HUES64 (cell line): ENCODE data around the gene HAT1.

ENCODE experiments used
- H3K27ac ChIP-seq: 2 replicates; pipeline ENCODE4 v1.7.0; 2013; ENCODE audit warnings: low read depth, low read length, inconsistent platforms
- H3K27me3 ChIP-seq: 2 replicates; pipeline ENCODE4 v1.6.1; 2013; ENCODE audit warnings: mild to moderate bottlenecking, low read length; ENCODE audit not compliant: insufficient read depth
- H3K36me3 ChIP-seq: 2 replicates; pipeline ENCODE4 v1.6.1; 2013; ENCODE audit warnings: mild to moderate bottlenecking, low read length; ENCODE audit not compliant: insufficient read depth
- H3K4me1 ChIP-seq: 2 replicates; pipeline ENCODE4 v1.6.1; 2013; ENCODE audit warnings: mild to moderate bottlenecking, low read length, moderate library complexity; ENCODE audit not compliant: insufficient read depth
- H3K4me3 ChIP-seq: 2 replicates; pipeline ENCODE4 v1.5.1; 2013; ENCODE audit warnings: mild to moderate bottlenecking, low read length, moderate library complexity
- H3K9ac ChIP-seq: 2 replicates; pipeline ENCODE4 v1.6.1; 2013; ENCODE audit warnings: mild to moderate bottlenecking, low read depth, low read length
- H3K9me3 ChIP-seq: 2 replicates; pipeline ENCODE4 v1.6.1; 2013; ENCODE audit warnings: low read depth, low read length; ENCODE audit not compliant: insufficient read depth
- WGBS: fragments of 150-250, 120-280 bp; methylation state at CpG from one replicate; pipeline ENCODE4 v1.1.7; 2013; ENCODE audit warnings: missing lambda C conversion rate; 5-methylcytosine and 5-hydroxymethylcytosine counted together

The HAT1 gene

DNA sequence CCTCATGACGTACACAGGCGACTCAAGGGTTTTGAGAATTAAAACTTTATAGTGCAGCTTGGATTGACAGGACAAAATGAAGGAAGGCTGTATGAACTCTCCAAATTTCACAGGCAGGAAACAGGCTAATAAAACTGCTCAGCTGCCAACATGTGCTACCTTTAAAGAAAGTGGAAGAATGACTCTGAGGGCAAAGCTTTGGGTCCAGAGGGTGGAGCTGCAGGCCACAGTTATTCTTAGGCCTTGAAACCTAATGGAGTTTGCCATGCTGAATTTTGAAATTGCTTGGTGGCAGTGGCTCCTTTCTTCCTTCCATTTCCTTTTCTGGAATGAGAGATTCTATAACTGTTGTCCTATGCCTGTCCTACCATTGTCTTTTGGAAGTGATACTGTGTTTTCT is 34.8 kb downstream of the HAT1 start:
- Histone ChIP-seq H3K9me3 (no peaks in the 10 kb centered on the region), H3K4me3 (no peak overlapping the region), H3K27me3 (no peaks in the 10 kb centered on the region), H3K9ac (no peak overlapping the region), H3K4me1 (no peaks in the 10 kb centered on the region), H3K36me3 (peaks cover 28% of the 10 kb centered on the region; the same call in 1 of the 2 replicates), H3K27ac (no peak overlapping the region)
- WGBS = 95% methylated on average over 2 of the region's 2 CpGs

DNA sequence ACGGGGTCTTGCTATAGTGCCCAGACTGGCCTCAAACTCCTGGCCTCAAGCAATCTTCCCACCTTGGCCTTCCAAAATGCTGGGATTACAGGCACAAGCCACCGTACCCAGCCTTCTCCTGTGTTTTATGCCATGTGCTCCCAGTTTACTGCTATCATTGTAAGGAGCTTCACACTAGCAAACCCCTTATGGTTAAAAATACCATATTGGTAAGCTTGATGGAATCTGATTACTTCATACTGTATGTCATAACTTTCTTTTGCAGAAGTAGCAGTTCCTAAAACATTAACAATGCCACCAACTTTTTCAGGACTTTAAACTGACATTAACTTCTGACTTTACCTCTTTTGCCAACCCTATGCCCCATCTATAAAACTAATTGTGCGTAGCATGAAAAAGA is 36.2 kb downstream of the HAT1 start:
- H3K9ac ChIP-seq = no peak overlapping the region
- H3K4me1 ChIP-seq = no peaks in the 10 kb centered on the region
- no peaks in the 10 kb centered on the region for H3K27me3 ChIP-seq
- no peaks in the 10 kb centered on the region for H3K9me3 ChIP-seq
- no peak overlapping the region for H3K27ac ChIP-seq
- no peak overlapping the region for H3K4me3 ChIP-seq
- peaks cover 18% of the 10 kb centered on the region; the same call in 1 of the 2 replicates for H3K36me3 ChIP-seq
- 95% methylated on average over 2 of the region's 3 CpGs for WGBS

DNA sequence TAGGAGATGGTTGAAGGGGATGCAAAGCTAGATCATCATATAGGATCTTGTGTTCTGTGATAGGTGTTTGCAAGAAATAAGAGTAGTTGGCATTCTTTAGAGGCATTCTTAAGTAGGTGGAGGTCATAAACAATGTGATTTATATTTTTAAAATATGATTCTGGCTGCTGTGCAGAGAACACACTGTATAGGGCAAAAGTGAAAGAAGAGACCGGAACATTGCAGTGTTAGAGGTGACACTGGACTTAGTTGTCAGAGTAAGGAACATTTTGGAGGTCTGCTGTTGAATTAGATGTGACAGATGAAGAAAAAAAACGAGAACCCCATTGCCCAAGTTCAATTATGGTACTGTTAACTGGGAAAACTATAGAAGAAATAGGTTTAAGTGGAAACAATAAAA is 37.7 kb downstream of the HAT1 start:
- Histone ChIP-seq H3K4me1 (no peaks in the 10 kb centered on the region), H3K9ac (no peak overlapping the region), H3K27me3 (no peaks in the 10 kb centered on the region), H3K9me3 (no peaks in the 10 kb centered on the region), H3K4me3 (no peak overlapping the region), H3K27ac (no peak overlapping the region), H3K36me3 (peaks cover 10% of the 10 kb centered on the region; the same call in 1 of the 2 replicates)
- 89% methylated on average over 2 of the region's 2 CpGs for WGBS

DNA sequence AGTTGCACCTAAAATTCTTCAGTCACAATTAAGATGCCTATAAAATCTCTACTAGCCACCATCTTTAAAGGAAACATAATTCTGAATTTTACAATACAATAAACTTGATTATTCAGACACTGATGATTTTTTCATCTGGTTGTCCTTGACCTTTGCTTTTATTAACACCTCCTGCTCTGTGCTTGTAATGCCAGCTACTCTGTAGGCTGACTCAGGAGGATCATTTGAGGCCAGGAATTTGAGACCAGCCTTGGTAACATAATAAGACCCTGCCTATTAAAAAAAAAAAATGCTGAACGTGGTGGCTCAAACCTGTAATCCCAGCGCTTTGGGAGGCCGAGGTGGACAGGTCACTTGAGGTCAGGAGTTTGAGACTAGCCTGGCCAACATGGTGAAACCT is 38.3 kb downstream of the HAT1 start:
- WGBS = 92% methylated on average over 3 of the region's 3 CpGs
- no peak overlapping the region for H3K4me3 ChIP-seq
- H3K36me3 ChIP-seq = peaks cover 13% of the 10 kb centered on the region
- no peaks in the 10 kb centered on the region for H3K27me3 ChIP-seq
- no peak overlapping the region for H3K9ac ChIP-seq
- H3K27ac ChIP-seq = no peak overlapping the region
- no peaks in the 10 kb centered on the region for H3K9me3 ChIP-seq
- no peaks in the 10 kb centered on the region for H3K4me1 ChIP-seq

DNA sequence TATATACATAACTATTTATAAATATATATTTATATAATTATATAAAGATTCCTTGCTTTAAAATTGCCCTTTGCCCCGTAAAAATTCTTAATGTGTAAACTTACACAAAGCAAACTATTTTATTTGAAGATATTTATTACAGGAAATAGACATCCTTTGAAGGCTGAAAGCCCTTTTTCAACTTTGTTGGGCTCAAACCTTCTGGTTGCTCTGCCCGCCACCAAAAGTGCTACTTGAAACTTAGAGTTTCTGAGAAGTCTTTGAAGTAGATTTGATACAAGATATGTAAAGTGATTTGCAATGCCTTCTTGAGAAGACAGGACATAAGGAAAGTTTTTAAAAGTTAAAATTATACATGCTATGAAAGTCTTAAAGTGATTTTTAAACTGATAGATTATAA is 40.9 kb downstream of the HAT1 start:
- peaks cover 30% of the 10 kb centered on the region for H3K36me3 ChIP-seq
- no peak overlapping the region for H3K4me3 ChIP-seq
- H3K27ac ChIP-seq = no peak overlapping the region
- H3K9ac ChIP-seq = no peak overlapping the region
- WGBS = 88% methylated on average over 1 of the region's 2 CpGs
- no peaks in the 10 kb centered on the region for H3K4me1 ChIP-seq
- H3K9me3 ChIP-seq = no peaks in the 10 kb centered on the region
- H3K27me3 ChIP-seq = no peaks in the 10 kb centered on the region

DNA sequence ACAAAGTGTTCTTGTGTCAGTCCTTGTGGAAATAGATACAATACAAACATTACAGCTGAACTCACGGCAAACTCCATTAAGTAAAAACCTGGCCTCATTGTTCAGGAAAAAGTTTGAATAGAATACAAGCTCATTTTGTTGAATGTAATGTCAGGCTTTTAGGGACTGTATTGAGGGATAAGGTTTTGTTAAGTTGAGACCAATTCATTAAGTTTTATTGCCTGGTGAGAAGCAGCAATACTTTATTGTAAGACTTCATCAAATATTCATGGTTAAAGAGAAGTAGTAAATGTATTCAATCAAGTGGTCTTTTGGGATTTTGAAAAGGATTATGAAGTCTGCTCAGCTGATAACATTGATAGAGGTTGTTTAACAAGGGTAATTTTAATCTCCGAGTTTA is 42.0 kb downstream of the HAT1 start:
- Histone ChIP-seq H3K9ac (no peak overlapping the region), H3K27ac (no peak overlapping the region), H3K4me3 (no peak overlapping the region), H3K9me3 (no peaks in the 10 kb centered on the region), H3K27me3 (no peaks in the 10 kb centered on the region), H3K36me3 (peaks cover 37% of the 10 kb centered on the region), H3K4me1 (no peaks in the 10 kb centered on the region)
- WGBS = 100% methylated on average over 2 of the region's 2 CpGs

DNA sequence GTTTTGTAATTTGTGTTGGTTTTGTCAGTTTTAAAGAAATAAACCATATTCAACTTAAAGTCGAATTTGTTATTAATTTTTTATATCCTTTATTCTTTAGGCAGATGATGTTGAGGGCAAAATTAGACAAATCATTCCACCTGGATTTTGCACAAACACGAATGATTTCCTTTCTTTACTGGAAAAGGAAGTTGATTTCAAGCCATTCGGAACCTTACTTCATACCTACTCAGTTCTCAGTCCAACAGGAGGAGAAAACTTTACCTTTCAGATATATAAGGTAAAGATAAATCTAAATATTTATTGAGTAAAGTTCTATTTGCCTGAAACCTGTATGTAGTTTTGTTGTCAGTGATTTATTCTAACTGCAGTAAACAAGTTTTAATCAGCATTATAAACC is 43.0 kb downstream of the HAT1 start:
- H3K4me1 ChIP-seq = no peaks in the 10 kb centered on the region
- no peak overlapping the region for H3K4me3 ChIP-seq
- no peaks in the 10 kb centered on the region for H3K27me3 ChIP-seq
- H3K9ac ChIP-seq = no peak overlapping the region
- H3K9me3 ChIP-seq = no peaks in the 10 kb centered on the region
- H3K36me3 ChIP-seq = peaks cover 44% of the 10 kb centered on the region
- WGBS = 96% methylated on average over 2 of the region's 3 CpGs
- H3K27ac ChIP-seq = no peak overlapping the region

DNA sequence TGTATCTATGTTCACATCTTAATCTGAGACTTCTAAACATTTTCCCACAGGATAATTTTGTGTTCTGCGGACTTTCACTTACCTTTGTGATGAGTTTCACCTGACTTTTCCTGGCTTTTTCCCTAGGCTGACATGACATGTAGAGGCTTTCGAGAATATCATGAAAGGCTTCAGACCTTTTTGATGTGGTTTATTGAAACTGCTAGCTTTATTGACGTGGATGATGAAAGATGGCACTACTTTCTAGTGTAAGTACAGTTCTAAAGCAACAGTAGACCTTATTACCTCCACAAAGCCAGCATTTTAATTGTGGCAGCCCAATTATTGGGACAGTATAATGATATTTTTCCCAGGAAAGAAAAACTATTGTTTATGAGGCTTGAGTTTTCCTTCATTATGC is 43.4 kb downstream of the HAT1 start:
- WGBS = 95% methylated on average over 3 of the region's 3 CpGs
- Histone ChIP-seq H3K27ac (no peak overlapping the region), H3K9ac (no peak overlapping the region), H3K4me3 (no peak overlapping the region), H3K36me3 (peaks cover 44% of the 10 kb centered on the region), H3K27me3 (no peaks in the 10 kb centered on the region), H3K4me1 (no peaks in the 10 kb centered on the region), H3K9me3 (no peaks in the 10 kb centered on the region)

DNA sequence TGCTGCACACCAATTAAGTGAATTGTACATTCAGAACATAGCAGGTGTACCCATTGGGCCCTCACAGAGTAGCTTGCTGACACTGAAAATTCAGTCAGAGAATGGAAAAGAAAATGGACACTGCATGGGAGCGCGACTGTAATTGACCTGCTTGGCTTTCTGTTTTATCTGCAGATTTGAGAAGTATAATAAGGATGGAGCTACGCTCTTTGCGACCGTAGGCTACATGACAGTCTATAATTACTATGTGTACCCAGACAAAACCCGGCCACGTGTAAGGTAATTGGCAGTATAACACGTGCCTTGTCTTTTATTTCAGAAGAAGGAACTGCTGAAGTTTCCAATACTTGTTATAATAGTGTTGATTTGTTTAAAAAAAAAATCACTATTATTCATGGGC is 44.0 kb downstream of the HAT1 start:
- H3K9me3 ChIP-seq = no peaks in the 10 kb centered on the region

DNA sequence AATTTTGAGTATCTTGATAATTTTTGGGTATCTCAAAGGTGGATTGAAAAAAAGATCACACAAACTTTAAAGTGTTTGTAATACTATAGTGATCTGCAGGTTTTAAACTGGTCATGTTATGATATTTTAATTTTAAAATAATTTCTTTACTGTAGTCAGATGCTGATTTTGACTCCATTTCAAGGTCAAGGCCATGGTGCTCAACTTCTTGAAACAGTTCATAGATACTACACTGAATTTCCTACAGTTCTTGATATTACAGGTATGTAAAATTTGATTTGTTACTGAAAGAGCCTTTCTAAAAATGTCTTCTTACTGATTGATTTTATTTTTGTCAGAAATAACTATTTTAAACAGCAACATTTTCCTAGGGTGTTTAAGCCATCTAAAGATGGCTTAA is 44.4 kb downstream of the HAT1 start:
- Histone ChIP-seq H3K36me3 (peaks cover 49% of the 10 kb centered on the region), H3K4me3 (no peak overlapping the region), H3K27ac (no peak overlapping the region), H3K9ac (no peak overlapping the region), H3K4me1 (no peaks in the 10 kb centered on the region), H3K27me3 (no peaks in the 10 kb centered on the region), H3K9me3 (no peaks in the 10 kb centered on the region)

More for the DNA sequence above, 44.0 kb downstream of the HAT1 start:
- H3K27ac ChIP-seq = no peak overlapping the region
- H3K4me3 ChIP-seq = no peak overlapping the region
- 97% methylated on average over 8 of the region's 8 CpGs for WGBS
- no peaks in the 10 kb centered on the region for H3K27me3 ChIP-seq
- H3K36me3 ChIP-seq = peaks cover 47% of the 10 kb centered on the region
- no peak overlapping the region for H3K9ac ChIP-seq
- no peaks in the 10 kb centered on the region for H3K4me1 ChIP-seq

DNA sequence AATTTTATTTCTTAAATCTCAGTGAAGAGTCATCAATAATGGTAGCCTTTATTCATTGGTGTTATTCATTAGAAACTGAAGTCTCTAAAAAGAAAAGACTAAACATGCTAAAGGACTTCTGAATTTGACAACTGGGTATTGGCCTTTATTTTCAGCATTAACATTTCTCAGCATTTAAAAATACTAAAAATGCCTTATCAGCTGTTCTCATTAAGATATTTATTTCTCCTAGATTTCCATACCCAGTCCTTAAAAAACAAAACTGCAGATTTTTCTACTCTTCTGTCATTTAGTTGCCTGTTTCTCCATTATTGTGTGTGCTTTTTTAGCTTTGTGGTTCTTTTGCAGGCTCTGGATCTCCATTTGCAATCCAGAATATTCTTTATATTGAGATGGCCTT is 46.2 kb downstream of the HAT1 start:
- peaks cover 52% of the 10 kb centered on the region for H3K36me3 ChIP-seq
- no peak overlapping the region for H3K9ac ChIP-seq
- no peaks in the 10 kb centered on the region for H3K27me3 ChIP-seq
- no peak overlapping the region for H3K27ac ChIP-seq
- H3K4me1 ChIP-seq = no peaks in the 10 kb centered on the region
- H3K9me3 ChIP-seq = no peaks in the 10 kb centered on the region
- H3K4me3 ChIP-seq = no peak overlapping the region

DNA sequence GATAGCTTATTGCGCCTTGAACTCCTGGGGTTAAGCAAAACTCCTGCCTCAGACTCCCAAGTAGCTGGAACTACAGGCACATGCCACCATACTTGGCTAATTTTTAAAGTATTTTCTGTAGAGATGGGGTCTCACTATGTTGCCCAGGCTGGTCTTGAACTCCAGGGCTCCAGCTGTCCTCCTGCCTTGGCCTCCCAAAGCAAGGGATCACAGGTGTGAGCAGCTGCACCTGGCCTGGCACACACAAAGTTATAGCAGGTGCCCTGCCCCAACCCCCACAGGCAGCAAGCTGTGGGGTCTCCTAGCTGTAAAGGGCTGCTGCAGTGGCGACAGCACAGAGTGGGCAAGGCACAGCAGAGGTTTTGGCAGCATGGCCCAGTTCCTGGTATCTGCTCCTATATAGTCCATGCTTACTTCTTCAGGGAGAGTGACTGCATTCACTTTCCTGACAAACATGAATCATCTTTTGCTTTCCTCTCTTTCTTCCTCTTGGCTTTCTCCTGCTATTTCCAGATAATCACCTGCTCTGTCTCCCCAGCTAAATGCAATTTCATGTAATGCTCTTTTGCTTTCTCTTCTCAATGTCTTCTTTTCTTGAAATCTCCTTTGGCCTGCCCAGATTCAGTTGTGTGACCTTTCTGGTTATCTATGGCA is 50.2 kb downstream of the HAT1 start:
- no peak overlapping the region for H3K9ac ChIP-seq
- no peaks in the 10 kb centered on the region for H3K4me1 ChIP-seq
- no peak overlapping the region for H3K4me3 ChIP-seq
- H3K27me3 ChIP-seq = no peaks in the 10 kb centered on the region
- H3K27ac ChIP-seq = no peak overlapping the region
- 97% methylated on average over 2 of the region's 2 CpGs for WGBS
- H3K9me3 ChIP-seq = no peaks in the 10 kb centered on the region
- H3K36me3 ChIP-seq = peaks cover 58% of the 10 kb centered on the region
